Measurements from ENCODE around the gene CRYBB2.
"Not testable (repeated sequence)": the region's sequence is repeated elsewhere in the genome, so short reads cannot be mapped to it uniquely, and the experiment has no call there.

Gene CRYBB2

DNA sequence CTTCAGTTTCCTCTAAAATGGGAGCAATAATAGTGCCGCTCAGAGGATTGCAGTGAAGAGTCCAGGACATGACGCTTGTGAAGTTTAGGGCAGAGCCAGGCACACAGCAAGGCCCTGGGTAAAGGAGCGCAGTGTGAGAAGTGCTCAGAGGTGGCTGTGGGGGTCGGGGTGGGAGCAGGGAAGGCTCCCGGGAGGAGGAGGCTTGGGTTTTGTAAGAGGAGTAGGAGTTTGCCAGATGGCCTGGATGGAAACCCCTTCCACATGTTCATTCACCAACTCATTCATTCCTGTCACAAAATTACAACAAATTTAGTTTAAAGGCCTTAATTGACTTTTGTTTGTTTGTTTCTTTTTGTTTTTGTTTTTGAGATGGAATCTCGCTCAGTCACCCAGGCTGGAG is 17.0 kb downstream of the CRYBB2 start:
- DNase-seq, result no peak

GRCh38 chr22:25237503-25237902 is 18.1 kb downstream of the CRYBB2 start:
- DNase-seq, result no peak

GRCh38 chr22:25238058-25238457 is 18.6 kb downstream of the CRYBB2 start:
- DNase-seq, result not testable (repeated sequence)

- DNase-seq, result not testable (repeated sequence)
These were observed 35.7 kb downstream of the CRYBB2 start for GRCh38 chr22:25255169-25255568.

GRCh38 chr22:25267567-25267966 is 48.1 kb downstream of the CRYBB2 start:
- not testable (repeated sequence) for DNase-seq

GRCh38 chr22:25268902-25269301 is 49.5 kb downstream of the CRYBB2 start:
- DNase-seq, result not testable (repeated sequence)

DNA sequence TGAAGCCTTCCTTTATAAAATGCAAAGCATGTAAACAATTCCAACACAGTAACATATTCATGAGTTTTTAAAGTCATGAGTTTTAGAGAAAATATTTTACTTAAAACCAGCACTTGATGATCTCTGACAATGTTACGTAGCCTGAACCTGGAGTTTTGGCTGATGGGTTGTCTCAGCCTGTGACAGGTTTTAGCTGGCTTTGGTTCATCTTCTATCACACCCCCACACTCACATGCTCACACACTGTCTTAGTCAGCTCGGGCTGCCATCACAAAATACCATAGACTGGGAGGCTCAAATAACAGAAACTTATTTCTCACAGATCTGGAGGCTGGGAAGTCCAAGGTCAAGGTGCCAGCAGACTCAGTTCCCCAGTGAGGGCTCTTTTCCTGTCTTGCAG is 50.6 kb downstream of the CRYBB2 start:
- not testable (repeated sequence) for DNase-seq

GRCh38 chr22:25273231-25273630 is 53.8 kb downstream of the CRYBB2 start:
- not testable (repeated sequence) for DNase-seq

GRCh38 chr22:25273928-25274327 is 54.5 kb downstream of the CRYBB2 start:
- not testable (repeated sequence) for DNase-seq

GRCh38 chr22:25280118-25280517 is 60.7 kb downstream of the CRYBB2 start:
- not testable (repeated sequence) for DNase-seq

Measured in NCI-H748 treated with DMSO at 0.1 percent for 48 hours (cell line).